SW480 (cell line): Measurements from ENCODE around the gene PIGR.

Experiments used
- DNase-seq: peaks from one replicate; pipeline ENCODE4 v3.0.0-alpha.2; 2016; ENCODE audit warnings: low spot score

Gene PIGR

GRCh38 chr1:206958144-206958543, 11.9 kb upstream of the PIGR start:
- no peak for DNase-seq

- no peak for DNase-seq
These were observed 11.4 kb upstream of the PIGR start for GRCh38 chr1:206957639-206958038.

GRCh38 chr1:206955476-206956451, 9.5 kb upstream of the PIGR start:
- no peak for DNase-seq

- no peak for DNase-seq
These were observed 8.4 kb upstream of the PIGR start for GRCh38 chr1:206954459-206955342.

- DNase-seq, result no peak
These were observed 7.4 kb upstream of the PIGR start for GRCh38 chr1:206953626-206954025.

GRCh38 chr1:206953126-206953525, 6.9 kb upstream of the PIGR start:
- no peak for DNase-seq

- DNase-seq, result peak; percentile 7
These were observed 5.9 kb upstream of the PIGR start for GRCh38 chr1:206952171-206952570.

- DNase-seq, result no peak
These were observed 5.2 kb upstream of the PIGR start for GRCh38 chr1:206951318-206952100.

- no peak for DNase-seq
These were observed 3.4 kb upstream of the PIGR start for GRCh38 chr1:206949641-206950040.

- DNase-seq, result no peak
These were observed 2.9 kb upstream of the PIGR start for GRCh38 chr1:206949208-206949607.

GRCh38 chr1:206947255-206947654, 989 bp upstream of the PIGR start:
- no peak for DNase-seq

- DNase-seq, result no peak
These were observed 487 bp downstream of the PIGR start for GRCh38 chr1:206945779-206946178.

GRCh38 chr1:206944703-206945102, 1.6 kb downstream of the PIGR start:
- no peak for DNase-seq

GRCh38 chr1:206941766-206942418, 4.4 kb downstream of the PIGR start:
- no peak for DNase-seq

- DNase-seq, result no peak
These were observed 5.7 kb downstream of the PIGR start for GRCh38 chr1:206940588-206940936.

GRCh38 chr1:206939841-206940587, 6.3 kb downstream of the PIGR start:
- no peak for DNase-seq

GRCh38 chr1:206939131-206939530, 7.1 kb downstream of the PIGR start:
- DNase-seq, result no peak

- no peak for DNase-seq
These were observed 8.8 kb downstream of the PIGR start for GRCh38 chr1:206937425-206937824.

- DNase-seq, result no peak
These were observed 10.7 kb downstream of the PIGR start for GRCh38 chr1:206935491-206936067.

- DNase-seq, result no peak
These were observed 12.8 kb downstream of the PIGR start for GRCh38 chr1:206933333-206933945.
